Activated CD8-positive, alpha-beta memory T cell treated with anti-CD3 and anti-CD28 coated beads, Interleukin-2, amount 10 ng/mL, durations not matched to agents 7 days and 5 days (primary cell): ENCODE data around the gene BGLAP. TPM values are rescaled to one million over a fixed set of nuclear protein-coding genes. Genes with fewer than 3 reads are reported as not detected.

ENCODE experiments used
- ATAC-seq: fragments of 150-1000 bp; cut with Tn5 transposase; one replicate; pipeline ENCODE4 v1.10.0; 2021; ENCODE audit warnings: moderate library complexity
- CTCF ChIA-PET: fragments of 350-600 bp; sonication (Branson Sonifier 250); formaldehyde crosslinking; loops from one replicate; lab custom pipeline; 2021; ENCODE audit warnings: antibody characterized with exemption; lab: Charles Lee
- DNase-seq: peaks from one replicate; pipeline ENCODE4 v3.0.0-alpha.2; 2020
- H3K27ac Mint-ChIP-seq: one replicate; pipeline ENCODE4 v1.8.0; 2021; ENCODE audit warnings: mild to moderate bottlenecking, mixed read lengths
- H3K27me3 Mint-ChIP-seq: one replicate; pipeline ENCODE4 v1.8.0; 2021; ENCODE audit warnings: mixed read lengths
- H3K36me3 Mint-ChIP-seq: one replicate; pipeline ENCODE4 v1.8.0; 2021; ENCODE audit warnings: mild to moderate bottlenecking, mixed read lengths
- H3K4me1 Mint-ChIP-seq: one replicate; pipeline ENCODE4 v1.8.0; 2021; ENCODE audit warnings: mixed read lengths
- H3K4me3 Mint-ChIP-seq: one replicate; pipeline ENCODE4 v1.8.0; 2021; ENCODE audit warnings: mild to moderate bottlenecking, moderate library complexity, mixed read lengths
- H3K9me3 Mint-ChIP-seq: one replicate; pipeline ENCODE4 v1.8.0; 2022; ENCODE audit warnings: low read depth, mixed read lengths
- total RNA-seq, 2 experiments: library from RNA; stranded (reverse); gene quantifications; one replicate each; pipeline ENCODE4 v1.2.3, GENCODE V29; 2021

BGLAP gene
- total RNA-seq, 2 experiments from 2014 or later, result 0.93 to 1.0 TPM

- H3K9me3 Mint-ChIP-seq, result no peaks in the 10 kb centered on the region
- no peaks in the 10 kb centered on the region for H3K27me3 Mint-ChIP-seq
- peaks cover 5% of the 10 kb centered on the region for H3K36me3 Mint-ChIP-seq
- H3K4me3 Mint-ChIP-seq, result no peak overlapping the region
- H3K4me1 Mint-ChIP-seq, result peaks cover 32% of the 10 kb centered on the region
- CTCF ChIA-PET, result interaction anchor here (0.9 to 5.5 kb wide), 3 partner anchors 10 to 34 kb away, joined by 4 to 19 read pairs (median 4); partner anchors contain the start of gene GLMP
- ATAC-seq, result no peak
- H3K27ac Mint-ChIP-seq, result no peak overlapping the region
- no peak for DNase-seq
Observed at GRCh38 chr1:156285437-156285836, 43.5 kb downstream of the BGLAP start.

DNA sequence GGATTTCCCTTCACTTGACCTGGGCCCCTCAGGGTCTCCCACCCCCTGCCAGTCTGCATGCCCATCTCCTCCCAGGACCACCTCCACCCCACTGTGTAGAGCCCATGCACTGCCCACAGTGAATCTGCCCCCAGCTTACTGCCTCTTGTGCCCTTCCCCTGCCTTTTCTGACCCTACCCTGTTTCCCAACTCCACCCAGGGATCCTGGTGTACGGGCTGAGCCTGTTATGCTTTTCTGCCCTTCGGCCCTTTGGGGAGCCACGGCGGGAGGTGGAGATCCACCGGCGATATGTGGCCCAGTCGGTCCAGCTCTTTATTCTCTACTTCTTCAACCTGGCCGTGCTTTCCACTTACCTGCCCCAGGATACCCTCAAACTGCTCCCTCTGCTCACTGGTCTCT lies 44.1 kb downstream of the BGLAP start:
- DNase-seq (no peak), ATAC-seq (no peak)
- CTCF ChIA-PET, result interaction anchor here (5.5 kb wide), 1 partner anchor 33 kb away, joined by 19 read pairs; no protein-coding TSS in a partner anchor

DNA sequence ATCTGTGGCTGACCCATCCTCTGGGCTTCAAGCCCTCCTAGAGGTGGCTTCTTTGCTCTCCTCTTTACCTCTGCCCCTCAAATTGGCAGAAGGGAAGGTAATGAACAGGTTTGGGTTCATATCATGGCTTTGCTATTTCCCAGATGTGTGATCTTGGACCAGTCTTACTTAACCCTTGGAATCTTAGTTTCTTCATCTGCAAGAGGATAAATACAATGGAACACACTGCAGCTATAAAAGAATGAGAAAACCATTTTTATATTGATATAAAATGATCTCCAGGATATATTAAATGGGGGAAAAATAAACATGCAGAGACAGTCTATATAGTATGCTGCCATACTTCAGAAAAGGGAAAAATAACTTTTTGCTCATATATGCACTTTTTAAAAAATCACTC lies 47.9 kb downstream of the BGLAP start:
- Mint-ChIP-seq H3K36me3 (peaks cover 8% of the 10 kb centered on the region), H3K27ac (no peak overlapping the region), H3K27me3 (no peaks in the 10 kb centered on the region), H3K4me1 (peaks cover 7% of the 10 kb centered on the region), H3K4me3 (no peak overlapping the region), H3K9me3 (no peaks in the 10 kb centered on the region)
- no peak for DNase-seq
- no peak for ATAC-seq
- CTCF ChIA-PET, result interaction anchor here (0.6 to 0.7 kb wide), 2 partner anchors 29 to 173 kb away, joined by 3 read pairs; no protein-coding TSS in a partner anchor

More for the DNA sequence above, 44.1 kb downstream of the BGLAP start:
- Mint-ChIP-seq H3K9me3 (no peaks in the 10 kb centered on the region), H3K27me3 (no peaks in the 10 kb centered on the region), H3K4me3 (no peak overlapping the region), H3K27ac (no peak overlapping the region), H3K36me3 (peaks cover 5% of the 10 kb centered on the region), H3K4me1 (peaks cover 26% of the 10 kb centered on the region)

GRCh38 chr1:156291226-156292061 lies 49.5 kb downstream of the BGLAP start:
- Mint-ChIP-seq H3K27me3 (no peaks in the 10 kb centered on the region), H3K4me3 (no peak overlapping the region), H3K36me3 (peaks cover 8% of the 10 kb centered on the region), H3K9me3 (no peaks in the 10 kb centered on the region), H3K27ac (no peak overlapping the region), H3K4me1 (peaks cover 18% of the 10 kb centered on the region)
- CTCF ChIA-PET, result interaction anchor here (0.5 kb wide), 1 partner anchor 803 kb away, joined by 3 read pairs; no protein-coding TSS in a partner anchor
- no peak for ATAC-seq
- DNase-seq, result no peak

Other genes starting within 250 kb of the BGLAP start
- gene SSR2, start 221.2 kb upstream of the BGLAP start, total RNA-seq, result 100 to 1,000 TPM; 185 to 200 TPM
- gene UBQLN4, start 188.4 kb upstream of the BGLAP start, total RNA-seq, result 10 to 100 TPM; 40.3 to 44.8 TPM
- 10 to 100 TPM; 59.3 to 60.6 TPM for gene LAMTOR2, start 187.4 kb upstream of the BGLAP start, total RNA-seq
- not detected for gene RAB25, start 181.0 kb upstream of the BGLAP start, total RNA-seq
- gene MEX3A, start 159.7 kb upstream of the BGLAP start, total RNA-seq, result under 1 TPM; 0.06 to 0.56 TPM
- 10 to 100 TPM; 37.3 to 41.9 TPM for gene LMNA, start 127.5 kb upstream of the BGLAP start, total RNA-seq
- 10 to 100 TPM; 14.5 to 30.6 TPM for gene SEMA4A, start 88.6 kb upstream of the BGLAP start, total RNA-seq
- gene SLC25A44, start 48.1 kb upstream of the BGLAP start, total RNA-seq, result 10 to 100 TPM; 41.4 to 48.4 TPM
- gene PMF1, start 29.2 kb upstream of the BGLAP start, total RNA-seq, result 10 to 100 TPM; 62.8 to 72.5 TPM
- 1 to 10 TPM; 5.0 to 6.1 TPM for gene PAQR6, start 5.9 kb downstream of the BGLAP start, total RNA-seq
- 100 to 1,000 TPM in 1 of 2 experiments, 10 to 100 TPM in 1; 89.4 to 103 TPM for gene SMG5, start 40.6 kb downstream of the BGLAP start, total RNA-seq
- 10 to 100 TPM; 10.1 to 11.6 TPM for gene TMEM79, start 42.1 kb downstream of the BGLAP start, total RNA-seq
- gene GLMP, start 53.5 kb downstream of the BGLAP start, total RNA-seq, result 10 to 100 TPM; 24.7 to 28.9 TPM
- not detected for gene VHLL, start 57.1 kb downstream of the BGLAP start, total RNA-seq
- 100 to 1,000 TPM; 253 to 361 TPM for gene CCT3, start 96.1 kb downstream of the BGLAP start, total RNA-seq
- not detected for gene TSACC, start 96.3 kb downstream of the BGLAP start, total RNA-seq
- gene RHBG, start 127.0 kb downstream of the BGLAP start, total RNA-seq, result not detected